Suppressor macrophage (primary cell): Measurements from ENCODE around the gene TMIGD2.
"Not testable (repeated sequence)": the region's sequence is repeated elsewhere in the genome, so short reads cannot be mapped to it uniquely, and the experiment has no call there.

Experiments
- DNase-seq, 4 experiments: peaks; one replicate each; pipeline ENCODE4 v3.0.0-alpha.2; 2020 to 2022
- total RNA-seq, 17 experiments: gene quantifications; one replicate each; lab custom pipeline; 2026; ENCODE audit warnings: mixed read lengths in 6 of 17, inconsistent platforms in 3 of 17; lab: John Stamatoyannopoulos, UW

The TMIGD2 gene
- 0 to 0.66 (median 0) reads per million in 17 experiments for total RNA-seq

- no peak for DNase-seq
Observed at GRCh38 chr19:4302243-4302640, at the start of gene TMIGD2. Gene TMIGD2, minus strand, starts transcription at chr19:4302389. Its CDS starts 4 bp downstream, at chr19:4302385.

GRCh38 chr19:4350726-4351125 is 48.5 kb upstream of the TMIGD2 start:
- DNase-seq, result no peak

- DNase-seq, result no peak
Observed at GRCh38 chr19:4350111-4350510, 47.9 kb upstream of the TMIGD2 start.

GRCh38 chr19:4349225-4349624 is 47.0 kb upstream of the TMIGD2 start:
- DNase-seq, result not testable (repeated sequence)

GRCh38 chr19:4347521-4347920 is 45.3 kb upstream of the TMIGD2 start:
- DNase-seq, result peak; percentile 78 to 88 (median 87)

GRCh38 chr19:4346020-4346383 is 43.8 kb upstream of the TMIGD2 start:
- DNase-seq, result no peak

GRCh38 chr19:4345342-4346019 is 43.3 kb upstream of the TMIGD2 start:
- DNase-seq, result no peak

- DNase-seq, result peak; percentile 89 to 97 (median 92)
Observed at GRCh38 chr19:4343370-4344307, 41.5 kb upstream of the TMIGD2 start, which contains the start of gene MPND. Gene MPND, plus strand, starts transcription at chr19:4343562. Its CDS starts 32 bp downstream, at chr19:4343594.

GRCh38 chr19:4342615-4343369 is 40.6 kb upstream of the TMIGD2 start:
- peak; percentile 97 to 100 (median 99) for DNase-seq

- DNase-seq, result no peak
Observed at GRCh38 chr19:4342314-4342614, 40.1 kb upstream of the TMIGD2 start.

GRCh38 chr19:4338441-4339355 is 36.5 kb upstream of the TMIGD2 start, which contains the start of gene STAP2:
Gene STAP2, minus strand, starts transcription at chr19:4338827. Its CDS starts 74 bp downstream, at chr19:4338753.
- no peak for DNase-seq

GRCh38 chr19:4337906-4338440 is 35.8 kb upstream of the TMIGD2 start:
- no peak for DNase-seq

- no peak for DNase-seq
Observed at GRCh38 chr19:4334929-4335570, 32.9 kb upstream of the TMIGD2 start.

- no peak for DNase-seq
Observed at GRCh38 chr19:4329858-4330257, 27.7 kb upstream of the TMIGD2 start.

- DNase-seq, result not testable (repeated sequence)
Observed at GRCh38 chr19:4328991-4329681, 26.9 kb upstream of the TMIGD2 start.

- DNase-seq, result peak; percentile 78 to 94 (median 94)
Observed at GRCh38 chr19:4328243-4328990, 26.2 kb upstream of the TMIGD2 start.

GRCh38 chr19:4327877-4328242 is 25.7 kb upstream of the TMIGD2 start:
- DNase-seq, result no peak

- peak; percentile 34 to 68 (median 53) for DNase-seq
Observed at GRCh38 chr19:4327252-4327876, 25.2 kb upstream of the TMIGD2 start.

- no peak for DNase-seq
Observed at GRCh38 chr19:4326837-4327251, 24.7 kb upstream of the TMIGD2 start.
